NCI-H146 (cell line): Measurements from ENCODE around the gene OPN1MW.
"Not testable (repeated sequence)": the region's sequence is repeated elsewhere in the genome, so short reads cannot be mapped to it uniquely, and the experiment has no call there.

Experiments used
- DNase-seq: peaks from one replicate; lab custom pipeline; 2025; lab: John Stamatoyannopoulos, UW

The OPN1MW gene

DNA sequence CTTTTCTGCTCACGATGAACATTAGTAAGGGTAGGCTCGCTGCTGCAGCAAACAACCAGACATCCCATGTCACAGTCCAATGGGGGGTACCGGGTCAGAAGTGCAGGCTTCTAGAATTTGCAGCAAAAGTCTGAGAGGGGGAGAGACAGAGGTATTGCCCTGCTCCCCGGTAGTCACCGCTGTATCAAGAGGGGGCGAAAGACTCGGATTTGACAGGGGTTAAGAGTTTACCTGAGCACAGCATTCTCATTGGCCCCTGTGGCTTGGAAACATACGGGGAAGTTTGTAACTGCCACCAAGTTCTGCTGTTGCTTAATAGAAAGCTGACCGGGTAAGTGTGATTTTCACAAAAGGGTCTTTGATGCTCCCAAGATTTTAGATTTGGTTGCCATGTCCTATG is 28.7 kb downstream of the OPN1MW start:
- DNase-seq, result not testable (repeated sequence)

- not testable (repeated sequence) for DNase-seq
Observed at GRCh38 chrX:154211499-154211898, 29.1 kb downstream of the OPN1MW start.

DNA sequence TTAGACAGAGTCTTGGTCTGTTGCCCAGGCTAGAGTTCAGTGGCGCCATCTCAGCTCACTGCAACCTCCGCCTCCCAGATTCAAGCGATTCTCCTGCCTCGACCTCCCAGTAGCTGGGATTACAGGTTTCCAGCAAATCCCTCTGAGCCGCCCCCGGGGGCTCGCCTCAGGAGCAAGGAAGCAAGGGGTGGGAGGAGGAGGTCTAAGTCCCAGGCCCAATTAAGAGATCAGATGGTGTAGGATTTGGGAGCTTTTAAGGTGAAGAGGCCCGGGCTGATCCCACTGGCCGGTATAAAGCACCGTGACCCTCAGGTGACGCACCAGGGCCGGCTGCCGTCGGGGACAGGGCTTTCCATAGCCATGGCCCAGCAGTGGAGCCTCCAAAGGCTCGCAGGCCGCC is 37.1 kb downstream of the OPN1MW start, which contains the start of gene OPN1MW2:
Gene OPN1MW2 (plus strand): TSS at position 301 of the 400 bp plus-strand sequence. CDS start 60 bp downstream, at position 361.
- not testable (repeated sequence) for DNase-seq

GRCh38 chrX:154225292-154225691 is 42.9 kb downstream of the OPN1MW start:
- not testable (repeated sequence) for DNase-seq

- not testable (repeated sequence) for DNase-seq
Observed at GRCh38 chrX:154226706-154227105, 44.3 kb downstream of the OPN1MW start.

DNA sequence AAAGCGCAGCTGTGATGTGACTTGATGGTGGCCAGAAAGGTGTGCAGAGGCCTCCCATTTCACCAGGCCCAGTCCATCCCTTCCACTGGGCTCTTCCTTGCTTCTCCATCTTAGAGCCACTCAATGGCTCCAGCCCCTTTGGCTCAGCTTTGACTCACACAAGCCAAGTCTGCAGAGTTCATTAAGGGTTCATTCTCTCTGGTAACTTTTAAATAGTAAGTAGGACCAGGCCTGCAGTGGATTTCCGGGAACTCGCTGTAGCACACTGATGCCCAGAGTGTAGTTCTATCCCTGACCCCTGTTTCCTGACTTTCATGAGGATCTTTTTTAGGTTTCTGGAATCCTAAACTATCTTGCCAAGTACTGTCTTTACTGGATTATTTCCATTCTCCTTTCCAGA is 49.0 kb downstream of the OPN1MW start:
- not testable (repeated sequence) for DNase-seq

DNA sequence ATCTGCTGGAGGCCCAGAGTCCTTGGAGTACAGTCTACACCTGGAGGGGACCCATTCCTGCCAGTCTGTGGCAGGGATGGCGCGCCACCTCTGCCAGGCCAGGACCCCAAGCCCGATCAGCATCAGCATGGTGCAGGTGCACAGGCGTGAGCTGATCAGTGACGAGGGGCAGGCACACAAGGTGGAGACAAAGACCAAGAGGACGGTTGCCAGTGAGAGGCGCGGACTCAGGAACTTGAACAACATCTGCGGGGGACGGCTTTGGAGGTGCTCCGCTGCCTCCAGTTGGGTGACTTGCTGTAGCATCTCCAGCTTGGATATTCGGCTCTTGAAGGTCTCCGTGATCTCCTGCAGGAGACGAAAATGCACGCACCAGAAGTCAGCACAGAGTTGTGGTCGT is 51.2 kb downstream of the OPN1MW start:
- DNase-seq, result not testable (repeated sequence)

DNA sequence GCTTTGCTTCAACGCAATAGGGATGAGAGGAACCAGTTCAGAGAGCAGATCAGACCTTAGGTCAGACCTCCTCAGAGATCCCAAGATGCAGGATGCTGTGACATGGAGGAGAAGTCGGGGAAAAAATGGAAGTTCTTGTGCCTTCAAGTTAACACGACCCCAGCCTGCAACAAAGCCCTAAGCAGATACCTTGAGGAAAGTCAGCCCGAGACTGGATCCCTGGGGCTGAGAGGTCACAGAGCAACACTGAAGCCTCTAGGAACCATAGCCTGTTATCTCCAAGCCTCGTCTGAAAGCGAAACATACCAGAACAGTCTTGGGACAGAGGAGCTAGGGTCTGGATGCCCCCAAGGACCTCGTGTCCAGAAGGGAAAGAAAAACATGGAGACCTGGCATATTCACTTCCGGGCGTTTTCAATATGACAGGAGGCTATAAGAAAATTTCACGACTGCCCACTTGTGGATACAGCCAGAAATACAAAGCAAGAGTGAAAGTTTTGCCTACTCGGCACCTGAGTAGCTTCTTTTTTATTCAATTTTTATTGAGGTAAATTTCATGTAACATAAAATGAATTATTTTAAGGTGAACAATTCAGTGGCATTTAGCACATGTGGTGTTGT is 56.7 kb downstream of the OPN1MW start:
- not testable (repeated sequence) for DNase-seq

DNA sequence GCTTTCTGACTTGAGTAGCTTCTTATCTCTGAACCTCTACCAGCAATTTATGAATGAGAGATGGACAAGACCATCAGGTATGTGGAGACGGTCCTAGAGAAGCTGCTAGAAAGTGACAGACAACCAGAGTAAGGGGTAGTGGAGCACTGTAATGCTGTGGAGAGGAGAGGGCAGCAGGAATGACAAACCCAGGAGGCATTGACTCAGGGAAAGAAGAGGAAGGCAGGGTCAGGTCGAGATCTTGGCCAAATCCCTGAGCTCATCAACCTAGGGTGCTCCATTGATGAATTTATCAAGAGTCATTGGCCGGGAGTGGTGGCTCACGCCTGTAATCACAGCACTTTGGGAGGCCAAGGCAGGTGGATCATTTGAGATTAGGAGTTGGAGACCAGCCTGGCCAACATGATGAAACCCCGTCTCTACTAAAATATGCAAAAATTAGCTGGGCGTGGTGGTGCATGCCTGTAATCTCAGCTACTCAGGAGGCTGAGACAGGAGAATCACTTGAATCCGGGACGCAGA is 57.6 kb downstream of the OPN1MW start:
- DNase-seq, result not testable (repeated sequence)
